KOPT-K1 (cell line): ENCODE data around the gene RUNX3.
A peak's percentile ranks its signal among the peaks of the same experiment; 100 is the strongest.

ENCODE experiments used
- H3K27ac ChIP-seq: fragments of 200-600 bp; sonication (generic); 2 replicates; pipeline ENCODE4 v1.5.1; 2016; ENCODE audit warnings: antibody characterized with exemption, mild to moderate bottlenecking, low read depth, low read length; ENCODE audit not compliant: poor library complexity, severe bottlenecking
- H3K36me3 ChIP-seq: fragments of 200-600 bp; sonication (generic); 2 replicates; pipeline ENCODE4 v1.5.1; 2017; ENCODE audit warnings: antibody characterized with exemption, mild to moderate bottlenecking, low read length, moderate library complexity; ENCODE audit not compliant: insufficient read depth
- H3K9me3 ChIP-seq: fragments of 200-600 bp; sonication (generic); 2 replicates; pipeline ENCODE4 v1.5.1; 2017; ENCODE audit warnings: antibody characterized with exemption, low read length, mild to moderate bottlenecking; ENCODE audit not compliant: insufficient read depth, poor library complexity, severe bottlenecking

The RUNX3 gene

DNA sequence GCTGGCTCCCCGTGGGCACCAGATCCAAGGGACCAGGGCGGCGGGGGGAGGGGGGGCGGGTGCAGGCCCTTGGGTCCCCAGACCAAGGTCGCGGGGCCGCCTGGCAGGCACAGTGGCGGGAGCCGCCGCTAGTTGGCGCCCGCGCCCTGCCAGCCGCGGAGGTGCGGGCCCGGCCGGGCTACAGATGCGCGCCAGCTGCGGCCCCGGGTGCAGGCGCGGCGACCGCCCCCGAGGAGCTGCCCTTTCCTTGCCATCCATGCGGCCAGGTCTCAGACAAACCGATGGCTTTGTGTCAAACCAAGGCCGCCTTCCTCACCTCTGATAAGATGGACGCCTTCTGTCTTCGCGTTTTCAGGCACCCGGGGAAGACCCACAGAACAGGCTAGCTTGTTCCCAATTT, 2.2 kb upstream of the RUNX3 start:
- Histone ChIP-seq H3K36me3 (peaks cover 49% of the 10 kb centered on the region), H3K27ac (no peak overlapping the region), H3K9me3 (no peaks in the 10 kb centered on the region)

DNA sequence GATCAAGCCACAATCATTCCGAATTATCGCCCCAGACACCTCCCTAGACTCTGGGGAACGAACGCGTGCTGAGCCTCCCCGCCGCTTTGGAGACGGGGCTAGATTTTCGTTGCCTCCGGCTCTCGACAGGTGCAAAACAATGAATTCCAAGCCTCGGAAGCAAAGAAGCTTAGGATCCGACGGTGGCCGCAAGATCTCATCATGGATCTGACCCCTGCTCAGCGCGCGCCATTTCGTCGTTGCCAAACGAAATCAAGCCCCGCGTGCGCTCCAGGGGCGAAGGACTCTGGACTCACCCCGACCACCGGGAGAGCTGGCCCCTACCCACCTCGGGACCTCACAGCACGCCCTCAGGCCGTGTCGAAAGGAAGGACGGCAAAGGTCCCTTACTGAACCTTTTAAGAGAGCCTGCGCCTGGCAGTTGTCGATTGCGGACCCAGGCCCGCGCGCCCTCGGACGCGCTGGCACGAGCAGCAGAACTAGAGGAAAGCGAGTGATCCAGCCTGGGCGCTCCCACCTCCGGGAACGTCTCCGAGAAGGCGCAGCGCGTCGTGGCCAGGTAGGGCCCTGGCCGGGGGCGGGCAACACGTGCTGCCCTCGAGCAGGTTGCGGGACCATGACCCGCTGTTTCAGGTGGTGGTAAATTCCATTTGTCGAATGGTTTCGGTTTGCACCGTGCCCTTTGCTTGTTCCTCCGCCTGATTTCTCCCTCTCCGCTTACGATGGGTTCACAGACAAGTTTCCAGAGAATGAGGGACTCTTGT, 1.6 kb upstream of the RUNX3 start:
- peaks cover 49% of the 10 kb centered on the region for H3K36me3 ChIP-seq
- H3K27ac ChIP-seq, result no peak overlapping the region
- H3K9me3 ChIP-seq, result no peaks in the 10 kb centered on the region

DNA sequence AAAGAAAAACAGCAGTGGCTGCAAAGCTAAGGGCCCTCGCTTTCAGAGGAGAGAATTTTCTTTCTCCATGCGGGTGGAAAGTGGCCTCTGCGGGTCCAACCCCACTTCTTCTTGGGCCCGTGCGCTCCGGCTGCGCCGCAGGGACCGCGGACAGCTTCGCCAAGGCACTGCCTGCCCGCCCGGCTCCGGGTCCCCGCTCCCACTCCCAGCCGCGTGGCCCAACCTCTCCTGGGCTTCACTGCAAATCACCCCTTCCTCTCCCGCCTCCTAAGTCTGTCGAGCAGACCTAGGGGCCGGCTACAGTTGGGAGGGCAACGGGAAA, 1.0 kb upstream of the RUNX3 start:
- H3K36me3 ChIP-seq, result peaks cover 49% of the 10 kb centered on the region
- H3K9me3 ChIP-seq, result no peaks in the 10 kb centered on the region
- H3K27ac ChIP-seq, result no peak overlapping the region

DNA sequence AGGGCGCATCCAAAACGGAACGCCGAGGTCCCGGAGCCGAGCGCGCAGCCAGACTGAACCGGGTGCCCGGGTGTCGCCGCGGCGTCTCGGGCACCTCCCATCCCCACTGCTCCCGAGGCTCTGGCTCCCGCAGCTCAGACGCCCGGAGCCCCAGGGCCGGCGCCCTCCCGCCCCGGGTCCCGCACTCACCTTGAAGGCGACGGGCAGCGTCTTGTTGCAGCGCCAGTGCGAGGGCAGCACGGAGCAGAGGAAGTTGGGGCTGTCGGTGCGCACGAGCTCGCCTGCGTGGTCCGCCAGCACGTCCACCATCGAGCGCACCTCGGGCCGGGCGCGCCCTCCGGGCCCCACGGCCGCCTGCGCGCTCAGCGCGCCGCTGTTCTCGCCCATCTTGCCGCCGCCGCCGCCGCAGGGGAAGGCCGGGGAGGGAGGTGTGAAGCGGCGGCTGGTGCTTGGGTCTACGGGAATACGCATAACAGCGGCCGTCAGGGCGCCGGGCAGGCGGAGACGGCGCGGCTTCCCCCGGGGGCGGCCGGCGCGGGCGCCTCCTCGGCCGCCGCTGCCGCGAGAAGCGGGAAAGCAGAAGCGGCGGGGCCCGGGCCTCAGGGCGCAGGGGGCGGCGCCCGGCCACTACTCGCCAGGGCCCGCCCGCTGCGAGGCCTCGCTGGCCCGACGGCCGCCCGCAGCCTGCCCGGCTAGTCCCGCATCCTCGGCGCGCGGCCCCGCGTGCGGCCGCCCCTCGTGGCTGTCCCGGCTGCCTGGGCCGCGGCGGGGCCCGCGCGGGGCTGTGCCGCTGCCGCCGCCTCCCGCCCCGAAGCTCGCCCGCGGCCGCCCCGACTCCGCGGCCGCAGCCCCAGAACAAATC, 447 bp downstream of the RUNX3 start:
- H3K9me3 ChIP-seq, result no peaks in the 10 kb centered on the region
- H3K27ac ChIP-seq, result peak overlapping the region; percentile 27
- peaks cover 43% of the 10 kb centered on the region for H3K36me3 ChIP-seq

DNA sequence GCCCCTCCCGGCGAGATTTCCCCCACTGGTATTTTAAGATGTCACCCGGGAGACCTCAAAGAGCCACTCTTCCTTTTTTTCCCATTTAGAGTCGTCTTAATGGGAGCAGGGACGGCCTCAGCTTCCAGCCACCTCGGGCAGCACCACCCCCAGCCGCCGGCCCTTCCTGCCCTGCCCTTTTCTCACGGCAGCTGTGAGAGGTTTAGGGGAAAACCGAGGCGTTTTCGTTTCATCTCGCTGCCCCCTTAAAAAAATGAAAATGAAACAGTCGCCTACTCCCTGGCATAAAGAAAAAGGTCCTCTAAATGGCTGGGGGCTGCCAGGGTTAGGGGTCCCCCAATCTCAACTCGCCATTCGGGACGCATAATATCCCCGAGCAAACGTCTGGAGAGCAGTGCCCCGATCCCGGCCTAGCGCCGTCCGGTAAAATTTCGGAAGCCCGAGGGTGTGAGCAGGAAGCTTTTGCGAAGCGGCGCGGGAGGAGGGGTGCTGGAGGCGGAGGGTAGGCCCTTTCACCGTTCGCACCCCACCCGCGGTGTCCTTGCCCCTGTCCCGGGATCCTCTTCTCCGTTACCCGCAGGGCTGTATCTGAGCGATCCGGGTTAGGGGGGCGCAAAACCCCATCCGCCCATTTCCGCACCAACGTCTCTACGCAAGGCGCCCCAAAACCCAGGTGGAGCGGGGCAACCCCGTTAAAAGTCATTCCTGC, 1.2 kb downstream of the RUNX3 start:
- H3K9me3 ChIP-seq, result no peaks in the 10 kb centered on the region
- H3K27ac ChIP-seq, result peak overlapping the region; percentile 27
- H3K36me3 ChIP-seq, result peaks cover 45% of the 10 kb centered on the region

DNA sequence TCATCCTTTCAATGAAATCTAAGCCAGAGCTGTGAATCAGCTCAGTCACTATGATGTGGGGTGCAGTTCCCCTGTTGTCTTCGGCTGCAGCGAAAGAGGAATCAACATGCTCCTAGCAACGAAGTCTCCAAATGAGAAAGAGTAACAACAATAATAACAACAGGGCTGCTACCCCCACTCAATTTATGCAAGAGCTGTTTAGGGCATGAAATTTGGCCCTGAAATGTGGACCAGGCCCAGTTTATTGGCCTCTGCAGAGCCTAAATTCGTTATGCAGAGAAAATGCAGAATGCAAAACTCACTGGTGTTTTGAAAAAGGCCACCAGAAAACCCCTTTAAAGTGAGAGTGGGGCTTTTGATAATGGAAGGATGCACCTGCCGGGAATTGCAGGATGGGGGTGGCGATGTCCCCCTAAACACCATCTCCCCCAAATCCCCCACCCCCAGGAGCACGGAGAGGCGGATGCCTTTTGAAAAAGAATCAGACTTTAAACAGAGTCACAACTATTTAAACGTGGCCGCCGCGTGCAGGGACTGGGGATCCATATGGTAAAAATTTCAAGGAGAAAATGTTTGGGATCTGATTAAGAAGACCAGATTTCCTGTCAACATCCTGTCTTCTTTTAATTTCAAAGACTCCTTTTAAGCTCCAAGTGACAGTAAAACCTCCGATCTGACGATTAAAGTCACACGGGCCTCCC, 1.9 kb downstream of the RUNX3 start:
- Histone ChIP-seq H3K36me3 (peaks cover 49% of the 10 kb centered on the region), H3K9me3 (no peaks in the 10 kb centered on the region), H3K27ac (no peak overlapping the region)

DNA sequence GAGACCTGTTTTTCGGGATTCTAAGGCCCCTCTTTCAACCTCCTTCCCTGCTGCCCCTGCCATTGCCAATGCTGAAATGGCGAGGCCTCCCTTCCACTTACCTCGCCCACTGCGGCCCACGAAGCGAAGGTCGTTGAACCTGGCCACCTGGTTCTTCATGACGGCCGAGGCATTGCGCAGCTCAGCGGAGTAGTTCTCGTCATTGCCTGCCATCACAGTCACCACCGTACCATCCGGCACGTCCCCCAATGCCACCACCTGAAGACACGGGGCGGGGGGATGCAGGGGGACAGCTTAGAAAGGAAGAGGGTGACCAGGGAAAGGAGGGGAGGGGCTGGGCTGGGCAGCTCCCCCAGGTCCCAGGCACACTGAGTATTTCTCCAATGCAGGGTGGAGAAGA, 2.6 kb downstream of the RUNX3 start:
- no peak overlapping the region for H3K27ac ChIP-seq
- H3K9me3 ChIP-seq, result no peaks in the 10 kb centered on the region
- H3K36me3 ChIP-seq, result peaks cover 51% of the 10 kb centered on the region

DNA sequence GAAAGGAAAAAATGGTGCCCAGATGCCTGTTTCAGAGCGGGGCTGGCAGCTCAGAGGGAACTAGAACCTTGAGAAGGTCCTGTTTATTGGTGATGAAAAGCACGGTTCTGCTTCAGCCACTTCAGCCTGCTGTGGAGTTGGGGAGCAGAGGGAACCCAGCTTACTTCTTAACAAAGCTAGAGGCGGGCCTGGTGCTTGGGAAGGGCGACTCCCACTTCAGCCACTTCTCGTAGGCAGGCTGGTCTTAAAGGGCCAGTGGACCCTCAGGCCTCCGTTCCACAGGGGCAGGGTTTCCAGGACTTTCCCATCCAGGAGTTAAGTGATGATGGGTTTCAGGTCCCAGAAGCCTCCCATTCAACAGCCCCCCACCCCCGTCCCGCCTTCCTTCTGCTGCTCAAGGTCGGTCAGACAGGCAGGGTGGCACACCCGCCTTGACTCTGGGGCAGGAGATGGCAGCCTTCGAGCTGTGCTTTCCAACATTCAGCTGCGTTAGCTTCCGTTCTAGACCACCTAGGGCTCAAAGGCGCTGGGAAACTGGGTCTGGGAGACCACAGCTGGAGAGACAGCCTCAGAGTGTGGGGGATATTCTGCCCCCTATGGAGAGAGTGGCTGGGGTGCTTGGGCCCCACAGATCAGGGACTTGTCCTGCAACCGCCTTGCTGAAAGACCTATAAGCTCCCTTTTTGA, 3.4 kb downstream of the RUNX3 start:
- Histone ChIP-seq H3K27ac (no peak overlapping the region), H3K36me3 (peaks cover 56% of the 10 kb centered on the region), H3K9me3 (no peaks in the 10 kb centered on the region)

DNA sequence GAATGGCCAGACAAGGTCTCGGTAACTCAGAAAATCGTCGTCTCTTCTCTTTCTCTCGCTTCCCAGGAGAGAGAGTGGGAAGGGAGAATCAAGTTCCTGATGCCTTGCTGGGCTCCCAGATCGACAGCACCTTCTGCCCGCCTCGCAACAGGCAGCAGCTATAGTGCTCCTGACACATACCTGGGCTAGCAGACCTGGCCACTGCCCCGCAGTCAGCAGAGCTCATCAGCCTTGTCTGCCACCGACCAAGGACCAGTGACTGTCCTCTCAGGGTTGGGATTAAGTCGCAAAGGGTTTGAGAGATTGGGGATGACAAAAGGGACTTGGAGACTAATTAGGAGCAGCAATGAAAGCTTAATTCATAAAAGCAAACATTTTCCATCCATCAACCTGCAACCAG, 4.1 kb downstream of the RUNX3 start:
- no peak overlapping the region for H3K27ac ChIP-seq
- H3K36me3 ChIP-seq, result peaks cover 63% of the 10 kb centered on the region
- H3K9me3 ChIP-seq, result no peaks in the 10 kb centered on the region

DNA sequence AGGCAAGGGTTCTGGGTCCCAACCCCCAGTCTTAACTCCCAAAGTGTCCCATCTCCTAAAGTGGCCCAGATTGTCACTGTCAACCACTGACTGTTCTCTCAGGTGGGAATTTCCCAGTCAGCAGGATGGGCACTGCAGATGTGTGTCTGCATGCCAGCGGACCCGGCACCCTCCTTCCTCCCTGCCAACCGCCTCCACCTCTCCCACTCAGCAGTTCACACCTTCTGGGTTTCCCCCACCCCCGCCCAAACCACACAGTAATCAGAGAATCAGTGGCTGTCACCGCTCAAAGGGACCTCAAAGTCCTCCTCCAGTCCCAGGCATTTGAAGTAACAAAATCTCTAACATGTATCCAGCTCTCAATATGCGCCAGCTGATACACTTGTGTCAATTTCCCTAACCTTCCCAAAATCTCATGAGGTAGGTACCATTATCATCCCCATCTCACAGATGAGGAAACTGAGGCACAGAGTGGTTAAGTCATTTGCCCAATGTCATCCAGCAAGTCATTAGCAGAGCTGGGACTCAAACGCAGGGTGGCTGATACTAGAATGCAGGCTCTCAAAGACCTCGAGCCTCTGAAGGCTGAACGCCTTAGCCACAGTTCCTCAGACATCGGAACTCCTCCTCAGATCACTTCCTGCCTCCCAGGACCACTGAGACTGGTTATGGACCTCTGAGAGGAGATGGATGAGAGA, 4.8 kb downstream of the RUNX3 start:
- no peaks in the 10 kb centered on the region for H3K9me3 ChIP-seq
- H3K27ac ChIP-seq, result no peak overlapping the region
- peaks cover 70% of the 10 kb centered on the region for H3K36me3 ChIP-seq

DNA sequence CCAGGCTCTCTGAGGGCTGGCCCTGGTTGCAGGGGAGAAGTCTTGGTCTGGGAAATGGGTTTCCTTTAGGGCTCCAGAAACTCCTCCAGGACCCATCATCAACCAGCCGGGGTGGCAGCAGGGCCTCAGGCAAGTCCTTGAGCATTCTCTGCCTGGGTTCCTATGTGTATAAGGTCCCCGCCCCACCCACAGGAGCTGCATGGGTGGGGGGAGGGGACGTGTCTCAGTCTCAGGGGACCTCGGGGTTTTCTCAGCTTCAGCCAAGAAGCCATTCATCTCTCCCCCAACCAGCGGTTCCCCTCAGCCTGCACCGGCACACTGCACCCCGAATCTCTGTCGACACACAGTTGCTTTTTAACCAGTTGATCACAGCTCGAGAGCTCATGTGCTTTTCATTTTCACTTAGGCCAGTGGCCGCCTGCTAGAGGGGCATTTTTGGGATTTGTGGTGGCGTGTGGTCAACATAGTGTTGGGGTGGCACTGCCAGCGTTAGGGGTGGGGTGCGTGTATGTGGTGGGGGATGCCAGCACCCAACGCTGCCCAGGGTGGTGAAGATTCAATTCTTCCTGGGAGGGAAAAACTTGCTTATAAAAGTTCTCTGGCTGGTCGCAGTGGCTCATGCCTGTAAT, 6.5 kb downstream of the RUNX3 start:
- H3K36me3 ChIP-seq, result peaks cover 86% of the 10 kb centered on the region
- H3K9me3 ChIP-seq, result no peaks in the 10 kb centered on the region
- no peak overlapping the region for H3K27ac ChIP-seq

DNA sequence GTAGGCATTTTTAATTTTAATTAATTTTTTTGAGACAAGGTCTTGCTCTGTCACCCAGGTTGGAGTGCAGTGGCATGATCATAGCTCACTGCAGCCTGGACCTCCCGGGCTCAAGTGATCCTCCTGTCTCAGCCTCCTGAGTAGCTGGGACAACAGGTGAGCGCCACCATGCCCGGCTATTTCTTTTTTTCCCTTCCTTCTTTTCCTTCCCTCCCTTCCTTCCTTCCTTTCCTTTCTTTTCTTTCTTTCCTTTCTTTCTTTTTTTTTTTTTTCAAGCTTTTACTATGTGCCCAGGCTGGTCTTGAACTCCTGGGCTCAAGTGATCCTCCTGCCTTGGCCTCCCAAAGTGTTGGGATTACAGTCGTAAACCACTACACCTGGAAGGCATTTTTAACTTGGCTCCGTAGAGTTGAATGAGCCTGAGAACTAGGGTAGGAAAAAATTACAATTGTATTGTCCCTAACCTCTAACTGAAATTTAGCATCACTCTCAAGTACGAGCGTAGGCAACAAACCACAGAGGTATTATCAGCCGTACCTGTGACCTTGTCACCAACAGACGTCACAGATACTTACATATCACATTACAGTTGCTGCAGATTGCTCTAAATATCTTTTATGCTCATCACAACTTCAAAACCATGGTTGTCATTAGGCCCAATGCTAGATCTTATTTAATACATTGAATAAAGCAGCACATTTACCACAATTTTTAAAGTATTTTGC, 8.0 kb downstream of the RUNX3 start:
- Histone ChIP-seq H3K27ac (no peak overlapping the region), H3K36me3 (peaks cover 92% of the 10 kb centered on the region), H3K9me3 (no peaks in the 10 kb centered on the region)

DNA sequence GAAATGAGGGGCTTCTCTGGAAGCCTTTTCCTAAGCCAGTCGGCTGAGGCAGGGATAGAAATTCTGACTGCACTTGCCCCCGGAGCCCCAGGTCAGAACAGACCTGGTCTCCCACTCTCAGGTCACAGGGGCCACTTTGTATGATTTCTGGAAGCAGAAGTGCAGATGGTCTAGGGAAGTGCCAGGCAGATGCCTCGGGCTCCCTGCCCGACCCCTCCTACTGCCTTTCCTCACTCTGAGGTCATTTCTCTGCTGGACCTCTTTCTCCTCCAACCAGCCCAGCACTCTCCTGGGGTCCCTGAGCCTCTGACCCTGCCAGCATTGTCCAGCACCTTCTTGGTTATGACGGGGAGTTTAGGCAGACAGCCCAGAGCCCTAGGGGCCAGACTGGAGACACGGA, 8.7 kb downstream of the RUNX3 start:
- Histone ChIP-seq H3K27ac (no peak overlapping the region), H3K9me3 (no peaks in the 10 kb centered on the region), H3K36me3 (peaks cover 92% of the 10 kb centered on the region)
